A673 (cell line): ENCODE measurements around the gene KCTD2.

ENCODE experiments used
- EZH2 ChIP-seq: fragments of 200-600 bp; sonication (generic); IDR thresholded peaks from 2 replicates; pipeline ENCODE4 v1.6.1; 2017; ENCODE audit warnings: borderline replicate concordance, low read depth, mild to moderate bottlenecking, mixed read lengths, antibody characterized with exemption, low read length; ENCODE audit not compliant: poor library complexity, severe bottlenecking
- TF ChIP-seq, protein P1 (sequence below): fragments of 300-800, 200-600 bp; sonication (generic); conservative IDR thresholded peaks from 2 replicates; pipeline ENCODE4 v1.5.1; 2017; ENCODE audit warnings: low read depth, mild to moderate bottlenecking, antibody characterized with exemption, low read length, moderate library complexity, mixed read lengths

DNA sequence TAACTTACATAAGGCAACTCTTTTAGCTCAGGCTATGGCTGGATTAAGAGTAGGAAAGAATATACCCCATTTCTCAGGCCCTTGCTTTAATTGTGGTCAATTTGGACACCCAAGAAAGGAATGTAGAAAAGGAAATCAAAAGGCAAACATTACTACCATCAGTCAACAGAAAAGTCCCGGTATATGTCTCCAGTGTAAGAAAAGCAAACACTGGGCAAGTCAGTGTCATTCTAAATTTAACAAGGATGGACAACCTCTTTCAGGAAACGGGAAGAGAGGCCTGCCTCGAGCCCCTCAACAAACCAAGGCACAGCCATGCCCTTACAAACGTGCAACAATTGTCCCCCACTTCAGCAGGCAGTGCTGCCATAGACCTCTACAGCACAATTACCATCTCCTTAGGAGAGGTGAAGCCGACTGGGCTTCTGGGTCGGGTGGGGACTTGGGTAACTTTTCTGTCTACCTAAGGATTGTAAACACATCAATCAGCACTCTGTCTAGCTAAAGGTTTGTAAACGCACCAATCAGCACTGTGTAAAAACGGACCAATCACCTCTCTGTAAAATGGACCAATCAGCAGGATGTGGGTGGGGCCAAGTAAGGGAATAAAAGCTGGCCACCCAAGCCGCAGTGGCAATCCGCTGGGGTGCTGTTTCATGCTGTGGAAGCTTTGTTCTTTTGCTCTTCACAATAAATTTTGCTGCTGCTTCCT lies 22.2 kb upstream of the KCTD2 start:
- TF ChIP-seq, protein P1, sequence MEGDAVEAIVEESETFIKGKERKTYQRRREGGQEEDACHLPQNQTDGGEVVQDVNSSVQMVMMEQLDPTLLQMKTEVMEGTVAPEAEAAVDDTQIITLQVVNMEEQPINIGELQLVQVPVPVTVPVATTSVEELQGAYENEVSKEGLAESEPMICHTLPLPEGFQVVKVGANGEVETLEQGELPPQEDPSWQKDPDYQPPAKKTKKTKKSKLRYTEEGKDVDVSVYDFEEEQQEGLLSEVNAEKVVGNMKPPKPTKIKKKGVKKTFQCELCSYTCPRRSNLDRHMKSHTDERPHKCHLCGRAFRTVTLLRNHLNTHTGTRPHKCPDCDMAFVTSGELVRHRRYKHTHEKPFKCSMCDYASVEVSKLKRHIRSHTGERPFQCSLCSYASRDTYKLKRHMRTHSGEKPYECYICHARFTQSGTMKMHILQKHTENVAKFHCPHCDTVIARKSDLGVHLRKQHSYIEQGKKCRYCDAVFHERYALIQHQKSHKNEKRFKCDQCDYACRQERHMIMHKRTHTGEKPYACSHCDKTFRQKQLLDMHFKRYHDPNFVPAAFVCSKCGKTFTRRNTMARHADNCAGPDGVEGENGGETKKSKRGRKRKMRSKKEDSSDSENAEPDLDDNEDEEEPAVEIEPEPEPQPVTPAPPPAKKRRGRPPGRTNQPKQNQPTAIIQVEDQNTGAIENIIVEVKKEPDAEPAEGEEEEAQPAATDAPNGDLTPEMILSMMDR, result no peak
- no peak for TF ChIP-seq EZH2
